Activated naive CD8-positive, alpha-beta T cell treated with anti-CD3 and anti-CD28 coated beads, Interleukin-2, amount 50 U/mL, for 24 hours (primary cell): ENCODE data around the gene MEIOB.

ENCODE experiments used
- ATAC-seq: fragments of 150-1000 bp; cut with Tn5 transposase; one replicate; pipeline ENCODE4 v1.10.0; 2021
- DNase-seq: peaks from one replicate; pipeline ENCODE4 v3.0.0; 2021
- H3K27ac Mint-ChIP-seq: one replicate; pipeline ENCODE4 v1.8.0; 2021; ENCODE audit warnings: mild to moderate bottlenecking, mixed read lengths
- H3K27me3 Mint-ChIP-seq: one replicate; pipeline ENCODE4 v1.8.0; 2021; ENCODE audit warnings: mixed read lengths
- H3K36me3 Mint-ChIP-seq: one replicate; pipeline ENCODE4 v1.8.0; 2021; ENCODE audit warnings: low read depth, mixed read lengths
- H3K4me1 Mint-ChIP-seq: one replicate; pipeline ENCODE4 v1.8.0; 2021; ENCODE audit warnings: mixed read lengths
- H3K4me3 Mint-ChIP-seq: one replicate; pipeline ENCODE4 v1.8.0; 2021; ENCODE audit warnings: mild to moderate bottlenecking, moderate library complexity, mixed read lengths
- H3K9me3 Mint-ChIP-seq: one replicate; pipeline ENCODE4 v1.8.0; 2021; ENCODE audit warnings: mixed read lengths

The MEIOB gene

GRCh38 chr16:1788708-1789100, 83.3 kb downstream of the MEIOB start:
- H3K4me1 Mint-ChIP-seq = peaks cover 10% of the 10 kb centered on the region
- no peak overlapping the region for H3K4me3 Mint-ChIP-seq
- no peak for ATAC-seq

GRCh38 chr16:1788095-1788707, 83.8 kb downstream of the MEIOB start:
- Mint-ChIP-seq H3K27me3 (no peaks in the 10 kb centered on the region), H3K9me3 (no peaks in the 10 kb centered on the region), H3K27ac (no peak overlapping the region), H3K4me1 (peaks cover 14% of the 10 kb centered on the region), H3K36me3 (peaks cover 4% of the 10 kb centered on the region), H3K4me3 (no peak overlapping the region)
- ATAC-seq (no peak), DNase-seq (no peak)

More at GRCh38 chr16:1788708-1789100, 83.3 kb downstream of the MEIOB start:
- Mint-ChIP-seq H3K27ac (no peak overlapping the region), H3K36me3 (peaks cover 4% of the 10 kb centered on the region), H3K9me3 (no peaks in the 10 kb centered on the region), H3K27me3 (no peaks in the 10 kb centered on the region)
- DNase-seq = no peak

GRCh38 chr16:1787322-1788094, 84.5 kb downstream of the MEIOB start:
- H3K4me1 Mint-ChIP-seq = peaks cover 16% of the 10 kb centered on the region
- no peak for DNase-seq
- ATAC-seq = no peak
- H3K36me3 Mint-ChIP-seq = peaks cover 4% of the 10 kb centered on the region
- no peak overlapping the region for H3K27ac Mint-ChIP-seq
- no peak overlapping the region for H3K4me3 Mint-ChIP-seq
- H3K27me3 Mint-ChIP-seq = peaks cover 2% of the 10 kb centered on the region
- no peaks in the 10 kb centered on the region for H3K9me3 Mint-ChIP-seq

- ATAC-seq = no peak
- Mint-ChIP-seq H3K36me3 (peaks cover 4% of the 10 kb centered on the region), H3K4me3 (no peak overlapping the region), H3K27me3 (peaks cover 3% of the 10 kb centered on the region), H3K27ac (no peak overlapping the region), H3K4me1 (peaks cover 18% of the 10 kb centered on the region), H3K9me3 (no peaks in the 10 kb centered on the region)
- no peak for DNase-seq
Observed at GRCh38 chr16:1787056-1787321, 85.0 kb downstream of the MEIOB start.

- Mint-ChIP-seq H3K36me3 (peaks cover 4% of the 10 kb centered on the region), H3K27me3 (peaks cover 3% of the 10 kb centered on the region), H3K4me3 (no peak overlapping the region), H3K9me3 (no peaks in the 10 kb centered on the region), H3K4me1 (peaks cover 22% of the 10 kb centered on the region), H3K27ac (no peak overlapping the region)
- ATAC-seq = no peak
- no peak for DNase-seq
Observed at GRCh38 chr16:1786242-1787055, 85.5 kb downstream of the MEIOB start.

GRCh38 chr16:1785846-1786170, 86.2 kb downstream of the MEIOB start:
- Mint-ChIP-seq H3K27ac (no peak overlapping the region), H3K36me3 (peaks cover 4% of the 10 kb centered on the region), H3K4me1 (peaks cover 28% of the 10 kb centered on the region), H3K27me3 (peaks cover 3% of the 10 kb centered on the region), H3K4me3 (no peak overlapping the region), H3K9me3 (no peaks in the 10 kb centered on the region)
- ATAC-seq (no peak), DNase-seq (no peak)

- peak overlapping the region; percentile 36 for H3K4me3 Mint-ChIP-seq
- ATAC-seq (no peak), DNase-seq (no peak)
- H3K4me1 Mint-ChIP-seq = peaks cover 28% of the 10 kb centered on the region
- H3K27me3 Mint-ChIP-seq = peaks cover 3% of the 10 kb centered on the region
- H3K27ac Mint-ChIP-seq = no peak overlapping the region
- peaks cover 3% of the 10 kb centered on the region for H3K36me3 Mint-ChIP-seq
- no peaks in the 10 kb centered on the region for H3K9me3 Mint-ChIP-seq
Observed at GRCh38 chr16:1784977-1785845, 86.8 kb downstream of the MEIOB start.
